Esophagus muscularis mucosa (tissue), 4 donors: Measurements from ENCODE around the gene TARBP2. TPM values are rescaled to one million over a fixed set of nuclear protein-coding genes. Genes with fewer than 3 reads are reported as not detected.

Experiments
- DNase-seq: peaks from one replicate; pipeline ENCODE4 v3.0.0-alpha.2; 2017; ENCODE audit errors: extremely low spot score
- H3K27ac ChIP-seq, 4 donors: fragments of 200-600 bp; sonication (generic); replicated peaks in 1 of 4; 1 replicate in 3 of 4; 2 replicates in 1 of 4; pipeline ENCODE4 v1.5.1; 2016 to 2019; ENCODE audit warnings: mild to moderate bottlenecking in 1 of 4
- H3K27me3 ChIP-seq, 4 donors: fragments of 200-600 bp; sonication (generic); one replicate each; pipeline versions ENCODE4 v1.5.1 to v1.6.0; 2016 to 2019
- H3K36me3 ChIP-seq, 4 donors: fragments of 200-600 bp; sonication (generic); one replicate each; pipeline ENCODE4 v1.5.1; 2016 to 2019
- H3K4me1 ChIP-seq, 4 donors: fragments of 200-600 bp; sonication (generic); one replicate each; pipeline ENCODE4 v1.5.1; 2016 to 2019
- H3K4me3 ChIP-seq, 4 donors: fragments of 200-600 bp; sonication (generic); 1 replicate in 2 of 4; 2 replicates in 2 of 4; pipeline ENCODE4 v1.5.1; 2016 to 2019; ENCODE audit warnings: mild to moderate bottlenecking in 4 of 4, moderate library complexity in 1 of 4
- H3K9me3 ChIP-seq, 4 donors: fragments of 200-600 bp; sonication (generic); 1 replicate in 3 of 4; 2 replicates in 1 of 4; pipeline ENCODE4 v1.5.1; 2016 to 2019
- EP300 ChIP-seq: sonication (generic); formaldehyde crosslinking; IDR thresholded peaks from one replicate; pipeline ENCODE4 v1.6.1; 2017; ENCODE audit warnings: antibody characterized with exemption
- POLR2A ChIP-seq: fragments of 450-650 bp; IDR thresholded peaks from one replicate; pipeline ENCODE4 v1.6.1; 2017; ENCODE audit warnings: antibody characterized with exemption, moderate library complexity, mild to moderate bottlenecking, low read depth
- POLR2AphosphoS5 ChIP-seq, 2 donors: sonication (generic); formaldehyde crosslinking; IDR thresholded peaks; one replicate each; pipeline ENCODE4 v1.6.1; 2017; ENCODE audit warnings: antibody characterized with exemption in 2 of 2
- WGBS: methylation state at CpG from one replicate; pipeline ENCODE4 v1.1.5; 2018; 5-methylcytosine and 5-hydroxymethylcytosine counted together
- intact Hi-C: fragments of 100-400 bp; cut with DNase I; formaldehyde crosslinking; loops from one replicate; pipeline ENCODE4 v1.15.1; 2023
- total RNA-seq, 4 donors: library from RNA; depleted of rRNA; stranded (reverse); fragments of >200 nt; gene quantifications; one replicate each; pipeline versions ENCODE4 v1.1.0 to v1.2.1, GENCODE V29; 2016
- TF ChIP-seq, protein P1 (sequence below), 3 experiments: fragments of 200-600 bp in 2 of 3; fragments of 450-650 bp in 1 of 3; sonication (generic) in 2 of 3; IDR thresholded peaks; one replicate each; pipeline ENCODE4 v1.5.1; 2017 to 2019; ENCODE audit warnings: antibody characterized with exemption in 3 of 3, mild to moderate bottlenecking in 2 of 3, moderate library complexity in 1 of 3

TARBP2 gene
- total RNA-seq, result 10 to 100 TPM; 12.7 to 16.6 (median 12.9) TPM

- peaks cover 29 to 79% (median 62%) of the 10 kb centered on the region in 4 donors for H3K4me1 ChIP-seq
- H3K27ac ChIP-seq, result peak within 1 kb of the TSS; percentile 97 to 99 (median 98)
- H3K9me3 ChIP-seq, result no peaks in the 10 kb centered on the region
- peak; percentile 100 for DNase-seq
- TF ChIP-seq POLR2A (no peak), POLR2AphosphoS5 (IDR thresholded peaks at IDR 0.05) (peak; percentile 83 to 85), EP300 (no peak)
- TF ChIP-seq, protein P1, sequence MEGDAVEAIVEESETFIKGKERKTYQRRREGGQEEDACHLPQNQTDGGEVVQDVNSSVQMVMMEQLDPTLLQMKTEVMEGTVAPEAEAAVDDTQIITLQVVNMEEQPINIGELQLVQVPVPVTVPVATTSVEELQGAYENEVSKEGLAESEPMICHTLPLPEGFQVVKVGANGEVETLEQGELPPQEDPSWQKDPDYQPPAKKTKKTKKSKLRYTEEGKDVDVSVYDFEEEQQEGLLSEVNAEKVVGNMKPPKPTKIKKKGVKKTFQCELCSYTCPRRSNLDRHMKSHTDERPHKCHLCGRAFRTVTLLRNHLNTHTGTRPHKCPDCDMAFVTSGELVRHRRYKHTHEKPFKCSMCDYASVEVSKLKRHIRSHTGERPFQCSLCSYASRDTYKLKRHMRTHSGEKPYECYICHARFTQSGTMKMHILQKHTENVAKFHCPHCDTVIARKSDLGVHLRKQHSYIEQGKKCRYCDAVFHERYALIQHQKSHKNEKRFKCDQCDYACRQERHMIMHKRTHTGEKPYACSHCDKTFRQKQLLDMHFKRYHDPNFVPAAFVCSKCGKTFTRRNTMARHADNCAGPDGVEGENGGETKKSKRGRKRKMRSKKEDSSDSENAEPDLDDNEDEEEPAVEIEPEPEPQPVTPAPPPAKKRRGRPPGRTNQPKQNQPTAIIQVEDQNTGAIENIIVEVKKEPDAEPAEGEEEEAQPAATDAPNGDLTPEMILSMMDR (IDR thresholded peaks at IDR 0.05), result peak in 1 of 3 experiments; percentile 13
- H3K27me3 ChIP-seq, result no peaks in the 10 kb centered on the region
- 0% methylated on average over 30 of the region's 74 CpGs for WGBS
- peak within 1 kb of the TSS; percentile 74 to 82 (median 79) for H3K4me3 ChIP-seq
- intact Hi-C loops, result no loop called here
- H3K36me3 ChIP-seq, result peaks cover 0 to 28% (median 18%) of the 10 kb centered on the region in 4 donors
Measured at GRCh38 chr12:53500776-53501614, at the start of gene TARBP2. TARBP2 (plus strand) TSS chr12:53501283; CDS start chr12:53501409, 126 bp downstream.

DNA sequence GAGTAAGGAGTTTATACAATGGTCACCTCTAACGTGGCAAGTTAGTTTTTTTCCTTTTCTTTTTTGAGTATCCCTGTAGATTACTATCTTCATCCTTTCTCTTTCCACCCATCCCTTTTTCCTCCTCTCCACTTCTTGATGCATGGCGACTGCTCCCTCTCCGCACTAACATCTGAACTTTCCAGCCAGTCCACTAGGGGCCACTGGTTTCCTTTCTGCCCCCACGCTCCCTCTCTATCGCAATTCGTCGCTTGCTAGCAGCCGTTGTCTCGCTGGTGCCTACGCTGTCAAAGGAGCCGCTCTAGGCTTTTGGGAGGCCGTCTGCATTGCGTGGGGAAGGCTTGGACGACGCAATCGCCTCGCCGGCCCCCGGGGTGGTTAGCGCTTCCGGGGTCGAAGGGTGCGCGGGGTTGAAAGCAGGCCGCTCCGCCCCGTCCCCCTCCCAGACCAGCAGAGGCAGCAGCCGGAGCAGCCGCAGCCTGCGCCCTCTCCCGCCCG is 49.4 kb upstream of the TARBP2 start, which contains the start of gene PCBP2:
Gene PCBP2, plus strand, starts transcription at position 442 of the 498 bp plus-strand sequence. CDS start 2,699 bp downstream, outside the sequence.
- peaks cover 18 to 30% (median 27%) of the 10 kb centered on the region in 4 donors for H3K4me1 ChIP-seq
- WGBS, result 1% methylated on average over 25 of the region's 32 CpGs
- peak within 1 kb of the TSS; percentile 74 to 84 (median 82) for H3K4me3 ChIP-seq
- H3K36me3 ChIP-seq, result peaks cover 37 to 47% (median 43%) of the 10 kb centered on the region in 4 donors
- H3K27ac ChIP-seq, result peak within 1 kb of the TSS; percentile 95 to 98 (median 96)
- no peaks in the 10 kb centered on the region for H3K27me3 ChIP-seq
- peak; percentile 99 for DNase-seq
- H3K9me3 ChIP-seq, result no peaks in the 10 kb centered on the region
- peak; percentile 30 for TF ChIP-seq POLR2A
- TF ChIP-seq EP300, result no peak
- TF ChIP-seq POLR2AphosphoS5 (IDR thresholded peaks at IDR 0.05), result peak; percentile 95 to 97
- TF ChIP-seq, protein P1 (IDR thresholded peaks at IDR 0.05), result peak; percentile 76 to 97 (median 92)
- intact Hi-C loops, result loop anchor here (5.0 kb wide), 1 partner anchor 56 kb away; the partner anchor contains the start of gene NPFF

GRCh38 chr12:53452159-53453077 is 48.7 kb upstream of the TARBP2 start:
- peaks cover 40 to 47% (median 47%) of the 10 kb centered on the region in 4 donors for H3K36me3 ChIP-seq
- H3K4me1 ChIP-seq, result peaks cover 18 to 34% (median 27%) of the 10 kb centered on the region in 4 donors
- intact Hi-C loops, result loop anchor here (5.0 kb wide), 1 partner anchor 55 kb away; the partner anchor contains the start of gene NPFF
- TF ChIP-seq EP300 (no peak), POLR2AphosphoS5 (IDR thresholded peaks at IDR 0.05) (peak; percentile 4 to 74), POLR2A (peak; percentile 43)
- TF ChIP-seq, protein P1 (IDR thresholded peaks at IDR 0.05), result peak; percentile 34 to 48 (median 40)
- WGBS, result 0% methylated on average over 10 of the region's 82 CpGs
- peak overlapping the region; percentile 74 to 84 (median 82) for H3K4me3 ChIP-seq
- H3K27ac ChIP-seq, result peak overlapping the region; percentile 95 to 98 (median 96)
- peak; percentile 98 for DNase-seq
- H3K9me3 ChIP-seq, result no peaks in the 10 kb centered on the region
- no peaks in the 10 kb centered on the region for H3K27me3 ChIP-seq

DNA sequence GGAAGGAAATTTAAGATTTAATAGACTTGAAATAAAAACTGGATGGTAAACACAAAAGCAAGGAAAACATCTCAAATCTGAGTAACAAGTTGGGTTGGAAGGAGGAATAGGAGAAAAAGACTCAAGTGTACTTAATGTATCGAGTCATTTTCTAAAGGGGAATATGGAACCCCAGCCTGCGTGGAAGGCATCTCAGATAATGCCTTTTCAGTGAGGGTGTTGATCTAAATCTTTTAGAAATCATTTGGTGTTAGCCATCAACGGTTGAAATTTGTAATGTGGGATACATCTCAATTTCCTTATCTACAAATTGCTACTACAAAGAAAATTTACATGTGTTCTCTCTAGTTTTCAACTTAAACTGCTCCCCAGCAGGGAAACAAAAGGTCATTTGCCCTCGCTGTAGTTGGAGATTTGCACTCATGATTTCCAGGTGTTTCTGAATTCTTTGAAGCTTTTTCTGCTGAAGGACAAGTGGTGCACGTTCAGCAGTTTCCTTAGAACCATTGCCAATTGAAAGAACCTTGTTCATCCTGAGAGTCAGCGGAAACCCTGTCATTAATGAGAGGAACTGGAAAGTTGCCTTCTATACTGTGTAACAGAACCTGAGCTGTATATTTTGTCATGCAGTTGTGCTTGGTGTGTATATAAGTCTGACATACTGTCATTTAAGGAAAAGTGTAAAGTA is 47.0 kb upstream of the TARBP2 start:
- intact Hi-C loops, result loop anchor here (5.0 kb wide), 1 partner anchor 53 kb away; the partner anchor contains the start of gene NPFF
- Histone ChIP-seq H3K27ac (peak overlapping the region in 2 of 4 donors; percentile 98), H3K9me3 (no peaks in the 10 kb centered on the region), H3K4me1 (peaks cover 18 to 34% (median 27%) of the 10 kb centered on the region in 4 donors), H3K4me3 (peak overlapping the region; percentile 19 to 84 (median 82)), H3K27me3 (no peaks in the 10 kb centered on the region), H3K36me3 (peaks cover 49 to 54% (median 51%) of the 10 kb centered on the region in 4 donors)
- 22% methylated on average over 6 of the region's 6 CpGs for WGBS
- DNase-seq, result no peak
- TF ChIP-seq EP300, result no peak
- no peak for TF ChIP-seq POLR2A
